ENCODE measurements around the gene PMP22. TPM values are rescaled to one million over a fixed set of nuclear protein-coding genes. Genes with fewer than 3 reads are reported as not detected.

PMP22 gene
- total and polyA plus RNA-seq, 2 of the 13 experiments (the other 11 are each of a cell fraction or from before 2014, with no cell fraction given): 5.7 to 6.2 TPM

DNA sequence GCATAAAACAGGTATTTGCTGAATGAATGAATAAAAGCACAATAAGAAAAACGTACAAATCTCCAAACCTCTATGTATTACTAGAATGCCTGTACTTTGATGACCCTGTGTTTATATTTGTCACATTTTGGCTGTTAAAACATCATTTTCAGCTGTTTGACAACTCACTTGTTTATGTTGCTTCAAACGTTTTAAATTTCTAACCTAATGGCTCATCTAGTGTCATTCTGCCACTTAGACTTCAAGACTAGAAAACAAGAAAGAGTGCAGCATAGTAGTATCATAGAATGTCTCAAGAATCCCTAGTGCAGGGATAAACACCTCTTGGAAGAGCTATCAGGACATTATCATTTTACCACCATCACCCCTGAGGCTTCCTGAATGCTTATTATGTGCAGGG is 19.4 kb upstream of the PMP22 start:
- WGBS (ENCODE audit: low lambda C conversion rate): 0% methylated on average over 2 of the region's 2 CpGs
- Histone ChIP-seq H3K27me3 (ENCODE audit: control insufficient read depth in 1 of 2, insufficient read depth in 2 of 2, low read length in 2 of 2) (no peaks in the 10 kb centered on the region), H3K27ac (ENCODE audit: extremely low read length, insufficient read depth, low read length) (no peak overlapping the region), H3K4me3 (replicated peaks in 1 of 3; ENCODE audit: insufficient read depth in 1 of 3, low read depth in 2 of 3, low read length in 3 of 3) (no peak overlapping the region), H3K79me2 (ENCODE audit: insufficient read depth, low read length) (no peaks in the 10 kb centered on the region), H3K4me1 (ENCODE audit: insufficient read depth, low read length) (peaks cover 2% of the 10 kb centered on the region; the same call in 1 of the 2 replicates), H3K9me3 (ENCODE audit: low read length) (no peaks in the 10 kb centered on the region), H3K4me2 (ENCODE audit: low read depth, low read length) (no peak overlapping the region), H3K9ac (ENCODE audit: insufficient read depth, low read depth, low read length) (no peak overlapping the region), H4K20me1 (ENCODE audit: insufficient read depth, low read length) (no peaks in the 10 kb centered on the region), H2AFZ (ENCODE audit: low read length) (no peak overlapping the region), H3K36me3 (replicated peaks in 1 of 2; ENCODE audit: control insufficient read depth in 1 of 2, insufficient read depth in 2 of 2, low read length in 2 of 2) (no peaks in the 10 kb centered on the region)
- BruUV-seq (replicated peaks): no TSS peak
- POLR2A ChIA-PET: no interaction called here
- TF ChIP-seq KLF9 (CRISPR knock-in tag; IDR thresholded peaks at IDR 0.05; ENCODE audit: low read depth) (no peak), CREB1 (IDR thresholded peaks at IDR 0.05) (no peak), CREB1 (CRISPR knock-in tag; IDR thresholded peaks at IDR 0.05) (no peak), ZBTB1 (CRISPR knock-in tag; IDR thresholded peaks at IDR 0.05; ENCODE audit: borderline replicate concordance) (no peak), MIER3 (CRISPR knock-in tag; IDR thresholded peaks at IDR 0.05; ENCODE audit: borderline replicate concordance) (no peak), ZNF264 (CRISPR knock-in tag; IDR thresholded peaks at IDR 0.05) (no peak), REPIN1 (CRISPR knock-in tag; IDR thresholded peaks at IDR 0.05; ENCODE audit: borderline replicate concordance, low read depth) (no peak), NFATC3 (CRISPR knock-in tag; IDR thresholded peaks at IDR 0.05) (no peak), FOXK1 (CRISPR knock-in tag; IDR thresholded peaks at IDR 0.05; ENCODE audit: borderline replicate concordance, low read depth) (no peak), CAMTA2 (CRISPR knock-in tag; IDR thresholded peaks at IDR 0.05; ENCODE audit: borderline replicate concordance) (no peak), TEAD2 (CRISPR knock-in tag; IDR thresholded peaks at IDR 0.05) (no peak), NAIF1 (CRISPR knock-in tag; IDR thresholded peaks at IDR 0.05; ENCODE audit: borderline replicate concordance) (no peak), ZC3H4 (CRISPR knock-in tag; IDR thresholded peaks at IDR 0.05; ENCODE audit: borderline replicate concordance) (no peak), NCOA2 (CRISPR knock-in tag; IDR thresholded peaks at IDR 0.05) (no peak), ASH2L (IDR thresholded peaks at IDR 0.05; ENCODE audit: insufficient read length, low read depth, low read length) (no peak), ZFP62 (CRISPR knock-in tag; IDR thresholded peaks at IDR 0.05) (no peak)
- TF ChIP-seq, protein P1, sequence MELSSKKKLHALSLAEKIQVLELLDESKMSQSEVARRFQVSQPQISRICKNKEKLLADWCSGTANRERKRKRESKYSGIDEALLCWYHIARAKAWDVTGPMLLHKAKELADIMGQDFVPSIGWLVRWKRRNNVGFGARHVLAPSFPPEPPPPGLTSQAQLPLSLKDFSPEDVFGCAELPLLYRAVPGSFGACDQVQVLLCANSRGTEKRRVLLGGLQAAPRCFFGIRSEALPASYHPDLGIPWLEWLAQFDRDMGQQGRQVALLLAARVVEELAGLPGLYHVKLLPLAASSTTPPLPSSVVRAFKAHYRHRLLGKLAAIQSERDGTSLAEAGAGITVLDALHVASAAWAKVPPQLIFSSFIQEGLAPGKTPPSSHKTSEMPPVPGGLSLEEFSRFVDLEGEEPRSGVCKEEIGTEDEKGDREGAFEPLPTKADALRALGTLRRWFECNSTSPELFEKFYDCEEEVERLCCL (CRISPR knock-in tag; IDR thresholded peaks at IDR 0.05; ENCODE audit: borderline replicate concordance): no peak
- TF ChIP-seq, protein P2, sequence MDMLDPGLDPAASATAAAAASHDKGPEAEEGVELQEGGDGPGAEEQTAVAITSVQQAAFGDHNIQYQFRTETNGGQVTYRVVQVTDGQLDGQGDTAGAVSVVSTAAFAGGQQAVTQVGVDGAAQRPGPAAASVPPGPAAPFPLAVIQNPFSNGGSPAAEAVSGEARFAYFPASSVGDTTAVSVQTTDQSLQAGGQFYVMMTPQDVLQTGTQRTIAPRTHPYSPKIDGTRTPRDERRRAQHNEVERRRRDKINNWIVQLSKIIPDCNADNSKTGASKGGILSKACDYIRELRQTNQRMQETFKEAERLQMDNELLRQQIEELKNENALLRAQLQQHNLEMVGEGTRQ (IDR thresholded peaks at IDR 0.05; ENCODE audit: low read depth, low read length): no peak
- TF ChIP-seq, protein P2 (CRISPR knock-in tag; IDR thresholded peaks at IDR 0.05; ENCODE audit: borderline replicate concordance): no peak
- in situ Hi-C loops (cut with HindIII; ENCODE audit: extremely low pct_ligation_motif_present, low pct_unique_long_range_greater_than_20kb) (loop anchor here (10.0 kb wide), 1 partner anchor 60 kb away; the partner anchor contains the start of gene TEKT3), intact Hi-C loops (cut with micrococcal nuclease; ENCODE audit: unreplicated experiment) (no loop called here)
- DNase-seq (ENCODE audit: low spot score): no peak
- no peak for FAIRE-seq
- CTCF ChIA-PET (ENCODE audit: low intra/inter-chr PET ratio, low total read pairs): no interaction called here
- no peak for ATAC-seq

Data from HepG2 (cell line).